Hepatocyte (in vitro differentiated cells): Measurements from ENCODE around the gene TTC1.

Experiments
- CTCF ChIP-seq: fragments of 200-600 bp; sonication (generic); IDR thresholded peaks from 2 replicates; pipeline ENCODE4 v1.5.1; 2016; ENCODE audit warnings: antibody characterized with exemption, mild to moderate bottlenecking; ENCODE audit not compliant: poor library complexity
- EZH2 ChIP-seq: fragments of 200-600 bp; sonication (generic); IDR thresholded peaks from 2 replicates; pipeline ENCODE4 v1.6.1; 2016; ENCODE audit warnings: antibody characterized with exemption, mild to moderate bottlenecking, borderline replicate concordance
- EZH2phosphoT487 ChIP-seq: fragments of 200-600 bp; sonication (generic); IDR thresholded peaks from one replicate; pipeline ENCODE4 v1.6.1; 2018; ENCODE audit warnings: antibody characterized with exemption, mild to moderate bottlenecking, low read depth, moderate library complexity; ENCODE audit not compliant: unreplicated experiment, severe bottlenecking

- no peak for TF ChIP-seq CTCF
- no peak for TF ChIP-seq EZH2
- TF ChIP-seq EZH2phosphoT487 = no peak
Observed at GRCh38 chr5:159971038-159971437, 37.9 kb upstream of the TTC1 start.
